Keratinocyte (primary cell): ENCODE results near the gene ANTKMT.

ENCODE experiments used
- EZH2 ChIP-seq: IDR thresholded peaks from one replicate; pipeline ENCODE4 v1.6.1; 2012; ENCODE audit warnings: inconsistent platforms, mild to moderate bottlenecking, low read length, moderate library complexity
- TF ChIP-seq, protein P1 (sequence below), 3 experiments: IDR thresholded peaks in 1 of 3; conservative IDR thresholded peaks in 1 of 3; optimal IDR thresholded peaks in 1 of 3; 2 replicates in 2 of 3; 3 replicates in 1 of 3; pipeline versions ENCODE3 to v1.5.1; 2011; ENCODE audit warnings: low read length in 3 of 3, mild to moderate bottlenecking in 3 of 3, moderate library complexity in 2 of 3, control low read depth in 1 of 3, inconsistent platforms in 1 of 3; ENCODE audit not compliant: insufficient read depth in 2 of 3; ENCODE audit errors: extremely low read depth in 1 of 3

DNA sequence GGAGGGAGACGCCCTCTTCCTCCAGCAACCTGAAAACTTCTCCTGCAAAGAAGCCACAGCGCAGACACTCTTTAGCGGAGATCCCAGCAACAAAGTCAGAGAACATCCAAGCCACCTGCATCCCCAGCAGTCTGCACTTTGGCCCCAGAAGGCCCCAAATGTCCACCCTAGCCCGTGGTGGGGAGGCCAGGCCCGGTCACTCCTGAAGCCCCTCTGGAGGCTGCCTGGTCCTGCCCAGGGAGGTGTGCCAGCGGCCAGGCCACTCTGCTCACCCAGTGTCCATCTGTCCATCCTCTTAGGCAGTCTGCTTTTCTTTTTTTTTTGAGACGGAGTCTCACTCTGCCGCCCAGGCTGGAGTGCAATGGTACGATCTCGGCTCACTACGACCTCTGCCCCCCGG lies 11.4 kb downstream of the ANTKMT start:
- TF ChIP-seq, protein P1, sequence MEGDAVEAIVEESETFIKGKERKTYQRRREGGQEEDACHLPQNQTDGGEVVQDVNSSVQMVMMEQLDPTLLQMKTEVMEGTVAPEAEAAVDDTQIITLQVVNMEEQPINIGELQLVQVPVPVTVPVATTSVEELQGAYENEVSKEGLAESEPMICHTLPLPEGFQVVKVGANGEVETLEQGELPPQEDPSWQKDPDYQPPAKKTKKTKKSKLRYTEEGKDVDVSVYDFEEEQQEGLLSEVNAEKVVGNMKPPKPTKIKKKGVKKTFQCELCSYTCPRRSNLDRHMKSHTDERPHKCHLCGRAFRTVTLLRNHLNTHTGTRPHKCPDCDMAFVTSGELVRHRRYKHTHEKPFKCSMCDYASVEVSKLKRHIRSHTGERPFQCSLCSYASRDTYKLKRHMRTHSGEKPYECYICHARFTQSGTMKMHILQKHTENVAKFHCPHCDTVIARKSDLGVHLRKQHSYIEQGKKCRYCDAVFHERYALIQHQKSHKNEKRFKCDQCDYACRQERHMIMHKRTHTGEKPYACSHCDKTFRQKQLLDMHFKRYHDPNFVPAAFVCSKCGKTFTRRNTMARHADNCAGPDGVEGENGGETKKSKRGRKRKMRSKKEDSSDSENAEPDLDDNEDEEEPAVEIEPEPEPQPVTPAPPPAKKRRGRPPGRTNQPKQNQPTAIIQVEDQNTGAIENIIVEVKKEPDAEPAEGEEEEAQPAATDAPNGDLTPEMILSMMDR (optimal IDR thresholded peaks at IDR 0.05 in 1 of 3, IDR thresholded peaks at IDR 0.05 in 1 of 3, conservative IDR thresholded peaks at IDR 0.05 in 1 of 3; ENCODE audit: extremely low read depth in 1 of 3, insufficient read depth in 2 of 3, low read length in 3 of 3), result no peak
- no peak for TF ChIP-seq EZH2
